ENCODE measurements around the gene GLYATL1.
"Not testable (repeated sequence)": the region's sequence is repeated elsewhere in the genome, so short reads cannot be mapped to it uniquely, and the experiment has no call there.

The GLYATL1 gene

GRCh38 chr11:58994171-58994570 lies 54.9 kb downstream of the GLYATL1 start:
- H3K36me3 ChIP-seq (ENCODE audit: control insufficient read depth in 2 of 2, insufficient read depth in 2 of 2, low read length in 2 of 2), result no peaks in the 10 kb centered on the region
- no peaks in the 10 kb centered on the region for H3K9me3 ChIP-seq (ENCODE audit: control insufficient read depth in 2 of 2, low read length in 2 of 2)
- no peak overlapping the region for H3K27ac ChIP-seq (ENCODE audit: low read length)
- no peaks in the 10 kb centered on the region for H3K27me3 ChIP-seq (ENCODE audit: control insufficient read depth in 1 of 2, insufficient read depth in 2 of 2, low read length in 2 of 2)
- H3K4me1 ChIP-seq (ENCODE audit: control insufficient read depth, insufficient read depth, low read length), result no peaks in the 10 kb centered on the region
- no peak overlapping the region for H3K4me3 ChIP-seq (ENCODE audit: low read length in 2 of 2)
- no peak overlapping the region for H3K9ac ChIP-seq (ENCODE audit: low read length in 2 of 2)

GRCh38 chr11:58998480-58999290 lies 59.4 kb downstream of the GLYATL1 start:
- no peaks in the 10 kb centered on the region for H3K36me3 ChIP-seq (ENCODE audit: control insufficient read depth in 2 of 2, insufficient read depth in 2 of 2, low read length in 2 of 2)
- H3K27me3 ChIP-seq (ENCODE audit: control insufficient read depth in 1 of 2, insufficient read depth in 2 of 2, low read length in 2 of 2), result no peaks in the 10 kb centered on the region
- H3K4me1 ChIP-seq (ENCODE audit: control insufficient read depth, insufficient read depth, low read length), result no peaks in the 10 kb centered on the region
- no peak overlapping the region for H3K27ac ChIP-seq (ENCODE audit: low read length)
- H3K9ac ChIP-seq (ENCODE audit: low read length in 2 of 2), result no peak overlapping the region
- H3K9me3 ChIP-seq (ENCODE audit: control insufficient read depth in 2 of 2, low read length in 2 of 2), result no peaks in the 10 kb centered on the region
- H3K4me3 ChIP-seq (ENCODE audit: low read length in 2 of 2), result no peak overlapping the region

GRCh38 chr11:58999291-58999680 lies 60.0 kb downstream of the GLYATL1 start:
- H3K27me3 ChIP-seq (ENCODE audit: control insufficient read depth in 1 of 2, insufficient read depth in 2 of 2, low read length in 2 of 2), result no peaks in the 10 kb centered on the region
- no peaks in the 10 kb centered on the region for H3K4me1 ChIP-seq (ENCODE audit: control insufficient read depth, insufficient read depth, low read length)
- H3K27ac ChIP-seq (ENCODE audit: low read length), result no peak overlapping the region
- H3K9me3 ChIP-seq (ENCODE audit: control insufficient read depth in 2 of 2, low read length in 2 of 2), result no peaks in the 10 kb centered on the region
- no peak overlapping the region for H3K9ac ChIP-seq (ENCODE audit: low read length in 2 of 2)
- no peak overlapping the region for H3K4me3 ChIP-seq (ENCODE audit: low read length in 2 of 2)
- H3K36me3 ChIP-seq (ENCODE audit: control insufficient read depth in 2 of 2, insufficient read depth in 2 of 2, low read length in 2 of 2), result no peaks in the 10 kb centered on the region

GRCh38 chr11:59000003-59000402 lies 60.7 kb downstream of the GLYATL1 start:
- Histone ChIP-seq H3K4me1 (ENCODE audit: control insufficient read depth, insufficient read depth, low read length) (no peaks in the 10 kb centered on the region), H3K9me3 (ENCODE audit: control insufficient read depth in 2 of 2, low read length in 2 of 2) (no peaks in the 10 kb centered on the region), H3K36me3 (ENCODE audit: control insufficient read depth in 2 of 2, insufficient read depth in 2 of 2, low read length in 2 of 2) (no peaks in the 10 kb centered on the region), H3K4me3 (ENCODE audit: low read length in 2 of 2) (no peak overlapping the region), H3K9ac (ENCODE audit: low read length in 2 of 2) (no peak overlapping the region), H3K27me3 (ENCODE audit: control insufficient read depth in 1 of 2, insufficient read depth in 2 of 2, low read length in 2 of 2) (no peaks in the 10 kb centered on the region), H3K27ac (ENCODE audit: low read length) (no peak overlapping the region)

- not testable (repeated sequence) for H3K27me3 ChIP-seq (ENCODE audit: control insufficient read depth in 1 of 2, insufficient read depth in 2 of 2, low read length in 2 of 2); H3K36me3 ChIP-seq (ENCODE audit: control insufficient read depth in 2 of 2, insufficient read depth in 2 of 2, low read length in 2 of 2); H3K4me3 ChIP-seq (ENCODE audit: low read length in 2 of 2); H3K27ac ChIP-seq (ENCODE audit: low read length); H3K4me1 ChIP-seq (ENCODE audit: control insufficient read depth, insufficient read depth, low read length); H3K9me3 ChIP-seq (ENCODE audit: control insufficient read depth in 2 of 2, low read length in 2 of 2); H3K9ac ChIP-seq (ENCODE audit: low read length in 2 of 2)
Observed at GRCh38 chr11:59002006-59002405, 62.7 kb downstream of the GLYATL1 start.
